Subcutaneous adipose tissue (tissue), 4 donors: ENCODE results near the gene SOCS7. TPM values are rescaled to one million over a fixed set of nuclear protein-coding genes. Genes with fewer than 3 reads are reported as not detected.

ENCODE experiments used
- CTCF ChIP-seq: fragments of 450-650 bp; IDR thresholded peaks from one replicate; pipeline ENCODE4 v1.5.1; 2016; ENCODE audit warnings: low read depth, mild to moderate bottlenecking, control low read depth, antibody characterized with exemption, moderate library complexity
- total RNA-seq, 4 donors: library from RNA; depleted of rRNA; stranded (reverse); fragments of >200 nt; gene quantifications; one replicate each; pipeline ENCODE4 v1.1.0, GENCODE V29; 2016

SOCS7 gene
- total RNA-seq, 4 donors from 2014 or later, result 5.5 to 20.9 (median 8.8) TPM

GRCh38 chr17:38324141-38324697, 27.4 kb upstream of the SOCS7 start:
- TF ChIP-seq CTCF, result no peak

- TF ChIP-seq CTCF, result no peak
Observed at GRCh38 chr17:38324772-38325171, 26.9 kb upstream of the SOCS7 start.

GRCh38 chr17:38325221-38325851, 26.3 kb upstream of the SOCS7 start:
- no peak for TF ChIP-seq CTCF

GRCh38 chr17:38326996-38327792, 24.4 kb upstream of the SOCS7 start:
- TF ChIP-seq CTCF, result no peak

- TF ChIP-seq CTCF, result no peak
Observed at GRCh38 chr17:38327936-38328335, 23.7 kb upstream of the SOCS7 start.

- TF ChIP-seq CTCF, result no peak
Observed at GRCh38 chr17:38328620-38329019, 23.0 kb upstream of the SOCS7 start.

GRCh38 chr17:38329284-38329683, 22.4 kb upstream of the SOCS7 start:
- TF ChIP-seq CTCF, result no peak
